Stimulated activated CD4-positive, alpha-beta T cell treated with anti-CD3 and anti-CD28 coated beads, Interleukin-4, amount 100 ng/mL, for 24 hours (primary cell): ENCODE results near the gene SYTL2.
A peak's percentile ranks its signal among the peaks of the same experiment; 100 is the strongest.

Experiments used
- DNase-seq: peaks from one replicate; pipeline ENCODE4 v3.0.0-alpha.2; 2020

Gene SYTL2

DNA sequence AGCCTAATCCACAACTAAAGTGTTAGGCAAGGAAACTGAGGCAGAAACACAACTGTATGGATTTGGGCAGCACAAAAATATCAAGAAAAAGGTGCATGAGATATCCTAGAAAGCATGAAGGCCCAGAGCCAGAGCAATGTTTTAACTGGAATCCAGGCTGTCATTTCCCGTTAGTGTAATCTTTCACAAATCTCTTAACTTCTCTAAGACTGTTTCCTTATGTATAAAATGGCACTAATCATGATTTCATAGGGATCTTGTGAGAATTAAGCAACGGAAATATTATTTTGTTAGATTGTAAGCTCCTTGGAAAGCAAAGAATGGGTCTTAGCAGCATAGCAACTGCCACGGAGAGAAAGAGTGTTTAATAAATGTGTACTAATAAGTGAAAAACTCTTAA is 14.7 kb upstream of the SYTL2 start:
- no peak for DNase-seq

DNA sequence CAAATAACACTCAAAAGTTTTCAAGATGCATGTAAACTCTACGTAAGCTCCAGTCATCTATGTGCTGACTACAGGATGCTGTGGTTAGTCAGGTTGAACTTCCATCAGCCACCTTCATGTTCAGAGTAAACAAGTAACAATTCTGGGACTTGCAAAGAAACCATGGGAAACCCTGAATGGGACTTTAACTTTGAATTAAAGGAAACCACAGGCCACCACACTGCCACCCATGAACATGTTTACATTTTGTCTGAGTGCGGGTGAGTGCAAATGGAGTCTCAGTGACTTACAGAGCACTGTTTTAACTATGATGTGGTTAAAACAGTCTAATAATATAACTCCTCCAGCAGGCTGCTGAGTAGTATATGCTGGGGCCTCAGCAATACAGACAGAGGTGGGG is 12.9 kb upstream of the SYTL2 start:
- peak; percentile 57 for DNase-seq

GRCh38 chr11:85822814-85823213 is 11.9 kb upstream of the SYTL2 start:
- DNase-seq = no peak

- DNase-seq = no peak
Measured at GRCh38 chr11:85821636-85822035, 10.7 kb upstream of the SYTL2 start.

GRCh38 chr11:85819441-85819840 is 8.5 kb upstream of the SYTL2 start:
- no peak for DNase-seq

DNA sequence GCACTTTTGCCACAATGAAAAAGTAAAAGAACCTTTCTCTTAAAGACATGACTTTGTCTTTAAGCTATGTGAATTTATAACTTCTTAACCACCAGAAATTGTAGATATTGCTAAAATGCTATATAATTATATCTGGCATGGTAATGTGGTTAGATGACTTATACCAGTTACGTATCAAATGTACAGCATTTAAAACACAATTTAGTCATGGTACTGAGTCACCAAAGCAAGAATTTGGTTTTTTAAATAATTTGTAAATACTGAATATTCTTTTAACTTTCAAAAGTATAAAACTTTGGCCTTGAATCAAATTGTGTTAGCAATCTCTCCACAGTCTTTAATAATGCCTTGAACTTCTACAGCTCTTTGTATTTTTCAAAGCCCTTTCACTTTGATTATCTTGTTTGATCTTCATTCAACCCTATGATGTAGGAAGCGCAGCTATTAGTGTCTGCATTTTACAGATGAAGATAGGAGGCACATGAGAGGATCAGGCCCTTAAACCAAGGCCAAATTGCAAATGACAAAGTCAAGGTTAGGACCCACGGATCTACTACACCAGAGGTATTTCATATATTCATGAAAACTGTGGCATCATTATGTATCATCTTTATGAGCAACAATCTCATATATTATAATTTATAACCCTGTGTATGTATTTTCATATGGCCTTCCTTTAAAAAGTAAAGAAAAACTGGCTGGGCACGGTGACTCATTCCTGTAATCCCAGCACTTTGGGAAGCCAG is 4.4 kb upstream of the SYTL2 start:
- no peak for DNase-seq

- no peak for DNase-seq
Measured at GRCh38 chr11:85813721-85814120, 2.8 kb upstream of the SYTL2 start.

- no peak for DNase-seq
Measured at GRCh38 chr11:85811624-85812023, 683 bp upstream of the SYTL2 start.

DNA sequence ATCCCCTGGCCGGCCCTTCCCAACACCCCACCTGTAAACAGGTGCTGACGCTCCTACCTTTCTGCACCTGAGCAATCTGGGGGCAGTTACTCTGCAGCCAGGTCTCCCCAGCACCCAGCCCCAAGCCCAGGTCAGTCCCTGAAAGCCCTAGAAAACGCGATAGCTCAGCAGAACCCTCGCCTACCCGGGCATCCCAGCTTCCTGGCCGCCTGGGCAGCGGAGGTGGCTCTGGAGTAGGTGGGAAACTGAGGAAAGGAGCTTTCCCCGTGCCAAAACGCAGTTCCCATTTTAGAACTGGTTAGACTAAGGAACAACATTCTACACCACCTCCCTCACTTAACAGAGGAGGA is 445 bp downstream of the SYTL2 start:
- DNase-seq = no peak

DNA sequence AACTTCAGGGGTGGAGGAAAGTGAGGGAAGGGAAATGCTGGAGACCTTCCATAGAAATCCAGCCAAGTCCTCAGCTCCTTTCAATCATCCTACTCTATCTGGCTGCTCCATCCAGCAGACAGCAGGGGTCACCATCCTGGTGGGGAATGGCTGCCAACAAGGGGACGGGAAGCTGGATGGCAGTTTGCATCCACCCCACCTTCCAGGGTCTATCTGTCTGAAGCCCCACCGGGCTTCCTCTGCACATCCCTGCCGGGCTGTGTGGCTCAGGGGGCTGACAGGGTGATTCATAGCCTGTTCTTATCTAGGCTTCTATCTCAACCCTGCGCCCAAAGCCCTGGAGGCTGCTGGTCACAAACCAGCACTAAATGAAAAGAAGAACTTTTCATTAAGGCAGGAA is 1.1 kb downstream of the SYTL2 start:
- DNase-seq = no peak

DNA sequence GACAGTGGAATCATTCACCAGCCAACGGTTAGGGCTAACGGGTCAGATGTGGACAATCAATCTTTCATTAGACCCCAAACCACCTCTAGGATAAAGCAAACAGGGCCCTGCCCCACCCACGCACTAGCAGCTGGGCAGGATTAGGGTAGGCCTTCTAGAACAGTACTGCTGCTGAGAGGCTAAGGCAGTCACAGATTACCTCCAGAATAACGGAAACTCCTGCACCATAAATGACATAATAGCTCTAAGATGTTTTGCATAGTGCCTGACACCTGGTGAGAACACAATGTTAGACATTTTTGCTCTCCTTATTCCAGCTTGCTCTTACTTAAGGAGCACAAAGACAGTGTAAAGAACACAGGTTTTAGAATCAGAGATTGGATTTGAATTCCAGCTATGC is 1.8 kb downstream of the SYTL2 start:
- DNase-seq = no peak

DNA sequence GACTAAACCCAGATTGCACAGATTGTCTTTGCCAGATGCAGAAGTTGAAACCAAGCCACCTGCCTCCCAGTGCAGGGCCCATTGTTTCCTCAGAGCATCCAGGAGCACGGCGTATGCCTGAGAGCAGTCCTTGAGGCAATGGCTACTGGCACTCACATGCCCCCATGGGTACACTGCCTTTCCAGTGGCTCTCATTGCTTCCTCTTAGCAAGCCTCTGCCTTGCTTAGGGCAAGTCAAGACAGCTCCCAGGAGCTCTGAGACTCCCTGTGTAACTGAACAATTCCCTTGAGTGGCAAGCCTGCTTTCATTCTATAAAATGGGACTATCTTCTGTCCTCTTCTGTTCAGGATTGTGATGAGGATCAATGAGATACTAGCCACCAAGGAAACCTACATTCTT is 4.1 kb downstream of the SYTL2 start:
- DNase-seq = no peak

GRCh38 chr11:85806016-85806415 is 4.9 kb downstream of the SYTL2 start:
- DNase-seq = no peak

GRCh38 chr11:85805387-85805786 is 5.6 kb downstream of the SYTL2 start:
- DNase-seq = no peak

GRCh38 chr11:85803920-85804319 is 7.0 kb downstream of the SYTL2 start:
- no peak for DNase-seq

DNA sequence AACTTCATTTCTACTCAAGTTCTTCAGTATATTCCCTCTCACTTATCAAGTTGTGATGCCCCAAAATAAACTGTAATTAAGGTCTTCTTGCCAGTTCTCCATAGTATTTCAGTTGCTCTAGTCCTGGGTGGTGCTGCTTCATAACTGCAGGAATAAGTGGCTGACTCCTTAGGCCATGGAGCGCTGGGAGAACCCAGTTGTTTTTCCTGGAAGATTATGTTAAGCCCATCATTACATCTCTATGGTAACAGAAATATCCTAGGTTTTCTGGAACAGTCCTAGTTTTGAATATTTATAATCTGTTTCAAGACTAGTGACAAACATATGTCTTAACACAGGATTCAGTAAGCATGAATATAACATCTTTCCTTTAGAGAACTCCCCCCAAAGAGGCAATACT is 7.6 kb downstream of the SYTL2 start:
- no peak for DNase-seq

DNA sequence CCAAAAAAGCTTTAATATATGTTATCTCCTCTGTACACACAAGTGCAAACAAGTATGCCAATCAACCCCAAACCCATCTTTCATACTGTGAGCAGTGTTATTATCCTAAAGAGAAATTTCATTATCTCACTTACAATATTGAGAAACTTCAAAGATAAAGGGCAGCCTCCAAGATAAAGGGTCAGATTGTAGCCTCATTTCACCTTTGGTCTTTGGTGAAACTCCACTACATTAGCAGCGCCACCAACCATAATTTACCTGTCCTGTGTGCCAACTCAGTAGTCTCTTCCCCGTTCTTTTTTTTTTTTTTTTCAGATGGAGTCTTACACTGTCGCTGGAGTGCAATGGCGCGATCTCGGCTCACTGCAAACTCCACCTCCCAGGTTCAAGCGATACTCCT is 9.4 kb downstream of the SYTL2 start:
- no peak for DNase-seq

DNA sequence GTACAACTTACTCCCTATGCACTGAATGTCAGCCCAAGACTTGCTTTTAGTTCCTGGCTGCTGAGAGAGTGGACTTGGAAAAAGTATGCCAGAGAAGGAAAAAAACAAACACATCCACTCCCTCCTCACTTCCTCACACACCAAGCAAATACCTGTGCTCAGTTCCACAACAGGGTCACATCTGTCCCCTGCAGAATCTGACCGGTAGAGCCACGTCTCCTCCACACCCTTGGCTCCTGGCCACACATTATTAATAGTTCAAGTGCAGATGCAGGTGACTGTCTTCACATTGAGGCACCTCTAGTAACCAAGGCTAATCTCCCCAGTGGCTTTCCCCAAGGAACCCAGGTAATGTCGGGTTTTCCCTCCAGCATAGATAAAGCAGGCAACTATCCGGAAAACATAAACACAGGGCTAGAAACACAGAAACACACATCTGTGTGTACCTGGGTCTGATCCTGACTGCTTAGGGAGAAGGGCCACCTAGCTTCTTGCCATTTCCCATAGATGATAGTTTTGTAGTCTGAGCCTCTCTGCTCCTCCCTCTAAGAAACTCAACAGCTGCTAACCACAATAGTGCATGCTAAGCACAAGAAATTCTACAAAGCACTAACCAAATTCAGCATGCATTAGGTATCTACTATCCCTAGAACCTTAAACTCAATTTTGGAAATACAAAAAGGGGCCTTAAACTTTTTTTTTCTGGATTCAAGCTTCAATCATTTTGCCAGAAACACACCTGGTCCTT is 10.2 kb downstream of the SYTL2 start:
- DNase-seq = no peak

GRCh38 chr11:85799142-85799541 is 11.8 kb downstream of the SYTL2 start:
- no peak for DNase-seq

- DNase-seq = no peak
Measured at GRCh38 chr11:85798361-85798760, 12.6 kb downstream of the SYTL2 start.

DNA sequence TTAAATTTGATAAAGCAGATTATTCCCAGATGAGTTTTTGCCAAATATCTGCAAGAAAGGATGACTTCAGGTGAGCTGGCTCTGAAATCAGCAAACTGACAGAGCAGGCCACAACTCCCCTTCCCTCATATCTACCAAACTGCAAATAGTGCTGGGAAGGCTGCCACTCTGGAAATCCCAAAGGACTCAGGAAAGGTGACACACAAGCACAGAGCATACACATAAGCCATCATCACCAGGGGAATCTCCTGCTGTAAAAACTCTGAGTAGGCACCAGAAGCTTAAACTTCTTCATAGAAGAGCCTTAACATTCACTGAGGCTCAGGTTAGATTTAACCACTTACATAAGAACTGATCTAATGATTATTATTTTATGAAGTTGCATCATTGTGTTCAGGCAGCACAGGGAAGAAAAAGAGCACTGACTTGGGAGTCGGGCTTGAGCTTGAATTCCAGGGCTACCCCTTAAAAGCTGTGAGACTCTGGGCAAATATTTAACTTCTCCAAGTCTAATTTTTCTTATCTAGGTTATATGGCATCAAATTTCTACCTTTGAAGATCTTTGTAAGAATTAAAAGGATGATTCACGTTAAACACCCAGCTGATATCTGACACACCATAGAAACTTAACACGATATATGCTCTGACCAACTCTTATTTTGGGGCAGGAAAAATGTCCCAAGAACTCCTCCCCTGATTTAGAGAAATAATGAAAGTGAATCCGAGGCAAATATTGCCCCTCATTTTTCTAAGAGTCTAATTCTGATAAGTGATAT is 15.0 kb downstream of the SYTL2 start:
- DNase-seq = no peak

DNA sequence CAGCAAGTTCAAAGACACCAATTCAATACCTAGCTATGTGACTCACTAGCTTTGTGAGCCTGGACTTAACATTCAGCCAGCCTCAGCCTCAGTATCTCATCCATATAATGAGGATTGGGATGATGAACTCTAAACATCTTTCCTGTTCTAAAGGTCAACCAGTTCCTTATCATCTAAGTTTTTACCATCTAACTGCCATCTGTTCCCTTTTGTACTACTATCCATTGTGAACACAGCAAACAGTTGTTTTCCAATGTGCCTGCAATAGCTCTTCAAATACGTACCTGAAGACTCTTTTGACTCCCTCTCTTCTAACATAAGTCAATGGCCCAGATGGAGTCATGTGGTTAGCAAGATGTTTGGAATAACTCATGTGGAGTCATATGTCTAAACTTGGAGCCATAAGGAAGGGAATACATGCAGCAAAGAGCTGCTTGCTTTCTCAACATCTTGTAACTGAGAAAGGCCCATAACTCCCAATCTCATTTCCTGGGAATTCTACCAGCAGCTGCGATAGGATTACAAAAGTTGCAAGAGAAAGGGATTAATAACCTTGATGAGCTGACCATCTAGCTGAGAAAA is 19.4 kb downstream of the SYTL2 start:
- no peak for DNase-seq
